CD4-positive, alpha-beta T cell (primary cell): Measurements from ENCODE around the gene FITM2. TPM values are rescaled to one million over a fixed set of nuclear protein-coding genes. Genes with fewer than 3 reads are reported as not detected.

ENCODE experiments used
- ATAC-seq: fragments of 200-7000 bp; cut with Tn5 transposase; one replicate; pipeline ENCODE4 v1.10.0; 2022; ENCODE audit warnings: mild to moderate bottlenecking; ENCODE audit not compliant: poor library complexity
- CTCF ChIA-PET: fragments of 350-600 bp; sonication (Branson Sonifier 250); formaldehyde crosslinking; loops from one replicate; lab custom pipeline; 2021; ENCODE audit warnings: antibody characterized with exemption, inconsistent platforms; lab: Charles Lee
- POLR2A ChIA-PET: fragments of 350-600 bp; sonication (Branson Sonifier 250); formaldehyde crosslinking; loops from one replicate; lab custom pipeline; 2021; ENCODE audit warnings: antibody characterized with exemption, inconsistent platforms; lab: Charles Lee
- DNase-seq, 14 experiments: peaks; one replicate each; pipeline ENCODE4 v3.0.0-alpha.2; 2013 to 2020; ENCODE audit warnings: mixed read lengths in 2 of 14
- H3K27ac ChIP-seq, 2 donors: one replicate each; pipeline versions ENCODE4 v1.5.1 to v1.7.0; 2013; ENCODE audit warnings: low read length in 2 of 2, low read depth in 1 of 2, mild to moderate bottlenecking in 1 of 2
- H3K27me3 ChIP-seq, 2 experiments: 1 replicate in 1 of 2; 2 replicates in 1 of 2; pipeline versions ENCODE4 v1.6.1 to v1.7.0; 2013; ENCODE audit warnings: low read length in 2 of 2, control low read depth in 1 of 2, mild to moderate bottlenecking in 1 of 2, moderate library complexity in 1 of 2; ENCODE audit not compliant: insufficient read depth in 2 of 2, control insufficient read depth in 1 of 2
- H3K36me3 ChIP-seq: one replicate; pipeline ENCODE4 v1.6.1; 2013; ENCODE audit warnings: low read length, control low read depth; ENCODE audit not compliant: insufficient read depth
- H3K4me1 ChIP-seq: one replicate; pipeline ENCODE4 v1.6.1; 2013; ENCODE audit warnings: low read length, control low read depth; ENCODE audit not compliant: insufficient read depth
- H3K4me3 ChIP-seq: one replicate; pipeline ENCODE4 v1.5.1; 2013; ENCODE audit warnings: mild to moderate bottlenecking, low read length, moderate library complexity
- H3K9me3 ChIP-seq, 2 experiments: 1 replicate in 1 of 2; 2 replicates in 1 of 2; pipeline versions ENCODE4 v1.6.1 to v1.7.0; 2013; ENCODE audit warnings: low read length in 2 of 2, mild to moderate bottlenecking in 2 of 2, control low read depth in 1 of 2, moderate library complexity in 1 of 2; ENCODE audit not compliant: control insufficient read depth in 1 of 2, insufficient read depth in 1 of 2
- H3K27ac Mint-ChIP-seq: one replicate; pipeline ENCODE4 v1.8.0; 2020; ENCODE audit warnings: mixed read lengths
- H3K27me3 Mint-ChIP-seq: one replicate; pipeline ENCODE4 v1.8.0; 2021; ENCODE audit warnings: mixed read lengths
- H3K36me3 Mint-ChIP-seq: one replicate; pipeline ENCODE4 v1.8.0; 2021; ENCODE audit warnings: low read depth, mixed read lengths
- H3K4me1 Mint-ChIP-seq: one replicate; pipeline ENCODE4 v1.8.0; 2021; ENCODE audit warnings: low read depth, mixed read lengths
- H3K4me3 Mint-ChIP-seq: one replicate; pipeline ENCODE4 v1.8.0; 2020; ENCODE audit warnings: mild to moderate bottlenecking, mixed read lengths
- H3K9me3 Mint-ChIP-seq: one replicate; pipeline ENCODE4 v1.8.0; 2020; ENCODE audit warnings: mixed read lengths
- intact Hi-C, 2 experiments: fragments of 100-400 bp; cut with DNase I in 1 of 2; cut with micrococcal nuclease in 1 of 2; formaldehyde crosslinking; loops; one replicate each; pipeline versions ENCODE4 v1.15.1 to v1.9.0; 2023 to 2025; cut with DNase I, micrococcal nuclease
- total RNA-seq, 174 experiments: library from RNA in 2 of 174; stranded (reverse) in 2 of 174; gene quantifications; one replicate each; pipeline ENCODE4 v1.2.3 and lab custom pipeline; 2021 to 2026
- TF ChIP-seq, protein P1 (sequence below): fragments of 200-600 bp; IDR thresholded peaks from one replicate; pipeline ENCODE4 v1.8.0; 2022; ENCODE audit warnings: antibody characterized with exemption, mild to moderate bottlenecking

Gene FITM2
- total RNA-seq, 2 experiments from 2014 or later = 3.2 to 3.4 TPM

DNA sequence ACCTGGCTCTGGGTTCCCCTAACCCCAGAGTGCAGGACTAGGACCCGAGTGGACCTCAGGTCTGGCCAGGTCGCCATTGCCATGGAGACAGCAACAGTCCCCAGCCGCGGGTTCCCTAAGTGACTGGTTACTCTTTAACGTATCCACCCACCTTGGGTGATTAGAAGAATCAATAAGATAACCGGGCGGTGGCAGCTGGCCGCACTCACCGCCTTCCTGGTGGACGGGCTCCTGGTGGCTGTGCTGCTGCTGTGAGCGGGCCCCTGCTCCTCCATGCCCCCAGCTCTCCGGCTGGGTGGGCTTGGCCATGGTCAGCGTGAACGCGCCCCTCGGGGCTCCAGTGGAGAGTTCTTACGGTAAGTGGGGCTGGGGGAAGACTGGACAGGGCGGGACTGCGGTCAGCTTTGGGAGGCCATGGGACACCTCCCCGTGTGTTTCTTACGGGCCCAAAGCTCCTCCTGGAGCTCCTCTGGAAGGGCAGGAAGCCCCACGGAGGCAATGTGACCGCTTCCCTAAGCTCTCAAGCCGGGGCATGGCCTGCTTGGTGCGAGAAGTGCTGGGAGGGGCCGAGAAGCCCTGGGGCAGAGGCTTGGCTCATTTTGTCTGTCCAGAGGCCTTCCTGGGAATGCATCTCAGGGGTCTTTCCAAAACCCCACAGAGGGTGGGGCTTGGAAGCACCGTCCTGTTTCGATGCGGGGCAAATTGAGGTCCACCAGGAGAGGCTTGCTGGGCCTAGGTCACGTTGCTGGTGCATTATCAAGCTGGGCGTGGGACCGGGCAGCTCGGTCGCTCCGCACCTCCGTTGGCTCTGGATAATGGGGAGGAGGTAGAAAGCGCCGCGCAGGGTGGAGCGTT, 44.7 kb upstream of the FITM2 start, which contains the start of gene HNF4A:
HNF4A (plus strand) TSS at position 202 of the 855 bp plus-strand sequence; CDS start at position 308, 106 bp downstream.
- H3K27ac Mint-ChIP-seq = no peak within 1 kb of the TSS

GRCh38 chr20:44354979-44355497, 44.0 kb upstream of the FITM2 start:
- Histone ChIP-seq H3K4me3 (no peak overlapping the region), H3K27ac (no peak overlapping the region), H3K9me3 (no peaks in the 10 kb centered on the region), H3K4me1 (no peaks in the 10 kb centered on the region), H3K36me3 (no peaks in the 10 kb centered on the region), H3K27me3 (peaks cover 0 to 4% of the 10 kb centered on the region in 2 experiments)
- Mint-ChIP-seq H3K27ac (no peak overlapping the region), H3K27me3 (peaks cover 37% of the 10 kb centered on the region), H3K4me1 (no peaks in the 10 kb centered on the region), H3K4me3 (no peak overlapping the region), H3K36me3 (no peaks in the 10 kb centered on the region), H3K9me3 (no peaks in the 10 kb centered on the region)
- DNase-seq (no peak), ATAC-seq (no peak)
- intact Hi-C loops = no loop called here
- ChIA-PET CTCF (no interaction called here), POLR2A (no interaction called here)
- TF ChIP-seq, protein P1, sequence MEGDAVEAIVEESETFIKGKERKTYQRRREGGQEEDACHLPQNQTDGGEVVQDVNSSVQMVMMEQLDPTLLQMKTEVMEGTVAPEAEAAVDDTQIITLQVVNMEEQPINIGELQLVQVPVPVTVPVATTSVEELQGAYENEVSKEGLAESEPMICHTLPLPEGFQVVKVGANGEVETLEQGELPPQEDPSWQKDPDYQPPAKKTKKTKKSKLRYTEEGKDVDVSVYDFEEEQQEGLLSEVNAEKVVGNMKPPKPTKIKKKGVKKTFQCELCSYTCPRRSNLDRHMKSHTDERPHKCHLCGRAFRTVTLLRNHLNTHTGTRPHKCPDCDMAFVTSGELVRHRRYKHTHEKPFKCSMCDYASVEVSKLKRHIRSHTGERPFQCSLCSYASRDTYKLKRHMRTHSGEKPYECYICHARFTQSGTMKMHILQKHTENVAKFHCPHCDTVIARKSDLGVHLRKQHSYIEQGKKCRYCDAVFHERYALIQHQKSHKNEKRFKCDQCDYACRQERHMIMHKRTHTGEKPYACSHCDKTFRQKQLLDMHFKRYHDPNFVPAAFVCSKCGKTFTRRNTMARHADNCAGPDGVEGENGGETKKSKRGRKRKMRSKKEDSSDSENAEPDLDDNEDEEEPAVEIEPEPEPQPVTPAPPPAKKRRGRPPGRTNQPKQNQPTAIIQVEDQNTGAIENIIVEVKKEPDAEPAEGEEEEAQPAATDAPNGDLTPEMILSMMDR = no peak

More for the DNA sequence above, 44.7 kb upstream of the FITM2 start, which contains the start of gene HNF4A:
- Histone ChIP-seq H3K27ac (no peak within 1 kb of the TSS), H3K9me3 (no peaks in the 10 kb centered on the region), H3K4me3 (no peak within 1 kb of the TSS), H3K27me3 (peaks cover 0 to 4% of the 10 kb centered on the region in 2 experiments), H3K4me1 (no peaks in the 10 kb centered on the region), H3K36me3 (no peaks in the 10 kb centered on the region)
- TF ChIP-seq, protein P1 = no peak
- CTCF ChIA-PET = no interaction called here
- no peaks in the 10 kb centered on the region for H3K4me1 Mint-ChIP-seq
- H3K4me3 Mint-ChIP-seq = no peak within 1 kb of the TSS
- DNase-seq (no peak), ATAC-seq (no peak)
- intact Hi-C loops = no loop called here
- no peaks in the 10 kb centered on the region for H3K9me3 Mint-ChIP-seq
- POLR2A ChIA-PET = no interaction called here
- H3K27me3 Mint-ChIP-seq = peaks cover 34% of the 10 kb centered on the region
- H3K36me3 Mint-ChIP-seq = no peaks in the 10 kb centered on the region

DNA sequence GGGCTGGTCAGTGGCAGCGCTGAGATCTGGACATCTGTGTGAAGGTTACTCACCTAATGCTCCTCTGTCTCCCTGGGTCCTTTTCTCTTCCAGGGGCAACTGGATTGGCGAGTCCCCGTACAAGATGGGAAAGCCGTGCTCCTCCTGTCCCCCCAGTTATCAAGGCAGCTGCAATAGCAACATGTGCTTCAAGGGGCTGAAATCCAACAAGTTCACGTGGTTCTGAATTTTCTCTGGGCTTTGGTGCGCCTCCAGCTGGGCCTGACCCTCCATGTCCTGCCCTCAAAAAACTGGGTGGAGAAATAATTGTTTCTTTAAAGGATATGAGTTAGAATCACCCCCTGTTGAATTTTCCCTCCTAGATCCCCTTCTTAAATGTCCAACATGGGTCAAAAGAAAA, 39.6 kb upstream of the FITM2 start:
- Mint-ChIP-seq H3K4me3 (no peak overlapping the region), H3K4me1 (no peaks in the 10 kb centered on the region), H3K9me3 (no peaks in the 10 kb centered on the region), H3K36me3 (no peaks in the 10 kb centered on the region), H3K27me3 (peaks cover 29% of the 10 kb centered on the region), H3K27ac (no peak overlapping the region)
- intact Hi-C loops = no loop called here
- H3K9me3 ChIP-seq = no peaks in the 10 kb centered on the region
- TF ChIP-seq, protein P1 = no peak
- H3K27me3 ChIP-seq = no peaks in the 10 kb centered on the region
- CTCF ChIA-PET = no interaction called here
- H3K27ac ChIP-seq = no peak overlapping the region
- no peaks in the 10 kb centered on the region for H3K4me1 ChIP-seq
- no peak overlapping the region for H3K4me3 ChIP-seq
- H3K36me3 ChIP-seq = no peaks in the 10 kb centered on the region
- DNase-seq (no peak), ATAC-seq (no peak)
- POLR2A ChIA-PET = no interaction called here
